ENCODE measurements around the gene STAB2.
"Not testable (repeated sequence)": the region's sequence is repeated elsewhere in the genome, so short reads cannot be mapped to it uniquely, and the experiment has no call there.

The STAB2 gene

GRCh38 chr12:103808239-103808880 lies 221.3 kb downstream of the STAB2 start:
- H3K36me3 ChIP-seq (ENCODE audit: control insufficient read depth, low read length), result no peaks in the 10 kb centered on the region

DNA sequence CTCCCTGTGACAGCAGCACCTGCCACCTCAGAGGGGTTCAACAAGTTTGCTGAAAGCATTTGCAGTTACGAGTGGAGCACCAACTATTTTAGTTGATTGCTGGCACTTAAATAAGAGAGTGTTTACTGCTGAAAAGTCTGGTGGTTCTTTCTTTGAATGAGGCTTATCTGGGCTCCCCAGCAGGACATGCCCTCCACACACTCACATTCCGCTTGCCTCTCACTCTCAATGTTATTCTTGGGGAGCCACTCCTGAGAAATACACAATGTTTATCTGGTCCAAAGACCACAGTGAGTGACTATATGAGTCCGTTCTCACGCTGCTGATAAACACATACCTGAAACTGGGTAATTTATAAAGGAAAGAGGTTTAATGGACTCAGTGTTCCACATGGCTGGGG lies 222.1 kb downstream of the STAB2 start:
- Histone ChIP-seq H3K79me2 (ENCODE audit: control insufficient read depth, low read length) (no peaks in the 10 kb centered on the region), H3K4me2 (ENCODE audit: low read length) (no peak overlapping the region), H3K27me3 (ENCODE audit: control insufficient read depth, low read length) (no peaks in the 10 kb centered on the region), H3K36me3 (ENCODE audit: control insufficient read depth, low read length) (no peaks in the 10 kb centered on the region), H4K20me1 (ENCODE audit: control insufficient read depth, insufficient read depth, low read depth, low read length) (no peaks in the 10 kb centered on the region), H3K9me2 (replicated peaks; ENCODE audit: control insufficient read depth, low read length) (no peaks in the 10 kb centered on the region), H3K4me1 (ENCODE audit: control insufficient read depth, low read length) (no peaks in the 10 kb centered on the region), H3F3A (ENCODE audit: control insufficient read depth, insufficient read depth) (no peaks in the 10 kb centered on the region), H3K4me3 (ENCODE audit: low read length) (no peak overlapping the region), H3K9me3 (ENCODE audit: control insufficient read depth, insufficient read depth, low read length) (no peaks in the 10 kb centered on the region), H3K27ac (ENCODE audit: low read depth, low read length) (no peak overlapping the region)
- no peak for TF ChIP-seq EZH2phosphoT487 (IDR thresholded peaks at IDR 0.05; ENCODE audit: borderline replicate concordance, low read length)
- TF ChIP-seq, protein P1, sequence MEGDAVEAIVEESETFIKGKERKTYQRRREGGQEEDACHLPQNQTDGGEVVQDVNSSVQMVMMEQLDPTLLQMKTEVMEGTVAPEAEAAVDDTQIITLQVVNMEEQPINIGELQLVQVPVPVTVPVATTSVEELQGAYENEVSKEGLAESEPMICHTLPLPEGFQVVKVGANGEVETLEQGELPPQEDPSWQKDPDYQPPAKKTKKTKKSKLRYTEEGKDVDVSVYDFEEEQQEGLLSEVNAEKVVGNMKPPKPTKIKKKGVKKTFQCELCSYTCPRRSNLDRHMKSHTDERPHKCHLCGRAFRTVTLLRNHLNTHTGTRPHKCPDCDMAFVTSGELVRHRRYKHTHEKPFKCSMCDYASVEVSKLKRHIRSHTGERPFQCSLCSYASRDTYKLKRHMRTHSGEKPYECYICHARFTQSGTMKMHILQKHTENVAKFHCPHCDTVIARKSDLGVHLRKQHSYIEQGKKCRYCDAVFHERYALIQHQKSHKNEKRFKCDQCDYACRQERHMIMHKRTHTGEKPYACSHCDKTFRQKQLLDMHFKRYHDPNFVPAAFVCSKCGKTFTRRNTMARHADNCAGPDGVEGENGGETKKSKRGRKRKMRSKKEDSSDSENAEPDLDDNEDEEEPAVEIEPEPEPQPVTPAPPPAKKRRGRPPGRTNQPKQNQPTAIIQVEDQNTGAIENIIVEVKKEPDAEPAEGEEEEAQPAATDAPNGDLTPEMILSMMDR (IDR thresholded peaks at IDR 0.05; ENCODE audit: low read depth, low read length, poor library complexity, severe bottlenecking), result no peak

More at GRCh38 chr12:103808239-103808880, 221.3 kb downstream of the STAB2 start:
- no peaks in the 10 kb centered on the region for H3K79me2 ChIP-seq (ENCODE audit: control insufficient read depth, low read length)
- no peaks in the 10 kb centered on the region for H3F3A ChIP-seq (ENCODE audit: control insufficient read depth, insufficient read depth)
- H3K4me1 ChIP-seq (ENCODE audit: control insufficient read depth, low read length), result no peaks in the 10 kb centered on the region
- TF ChIP-seq, protein P1 (IDR thresholded peaks at IDR 0.05; ENCODE audit: low read depth, low read length, poor library complexity, severe bottlenecking), result no peak
- TF ChIP-seq EZH2phosphoT487 (IDR thresholded peaks at IDR 0.05; ENCODE audit: borderline replicate concordance, low read length), result no peak
- H3K4me3 ChIP-seq (ENCODE audit: low read length), result no peak overlapping the region
- no peaks in the 10 kb centered on the region for H3K9me3 ChIP-seq (ENCODE audit: control insufficient read depth, insufficient read depth, low read length)
- no peak overlapping the region for H3K27ac ChIP-seq (ENCODE audit: low read depth, low read length)
- no peaks in the 10 kb centered on the region for H3K27me3 ChIP-seq (ENCODE audit: control insufficient read depth, low read length)
- no peaks in the 10 kb centered on the region for H4K20me1 ChIP-seq (ENCODE audit: control insufficient read depth, insufficient read depth, low read depth, low read length)
- no peaks in the 10 kb centered on the region for H3K9me2 ChIP-seq (replicated peaks; ENCODE audit: control insufficient read depth, low read length)
- H3K4me2 ChIP-seq (ENCODE audit: low read length), result no peak overlapping the region

- H3K36me3 ChIP-seq (ENCODE audit: control insufficient read depth, low read length); H3K27me3 ChIP-seq (ENCODE audit: control insufficient read depth, low read length); H3K4me2 ChIP-seq (ENCODE audit: low read length): not testable (repeated sequence)
Observed at GRCh38 chr12:103809639-103810038, 222.6 kb downstream of the STAB2 start.

GRCh38 chr12:103810111-103810510 lies 223.0 kb downstream of the STAB2 start:
- H3K79me2 ChIP-seq (ENCODE audit: control insufficient read depth, low read length), result no peaks in the 10 kb centered on the region
- no peaks in the 10 kb centered on the region for H3K9me3 ChIP-seq (ENCODE audit: control insufficient read depth, insufficient read depth, low read length)
- H3K27me3 ChIP-seq (ENCODE audit: control insufficient read depth, low read length), result no peaks in the 10 kb centered on the region
- no peaks in the 10 kb centered on the region for H4K20me1 ChIP-seq (ENCODE audit: control insufficient read depth, insufficient read depth, low read depth, low read length)
- no peaks in the 10 kb centered on the region for H3F3A ChIP-seq (ENCODE audit: control insufficient read depth, insufficient read depth)
- H3K4me1 ChIP-seq (ENCODE audit: control insufficient read depth, low read length), result no peaks in the 10 kb centered on the region
- H3K4me2 ChIP-seq (ENCODE audit: low read length), result no peak overlapping the region
- no peaks in the 10 kb centered on the region for H3K9me2 ChIP-seq (replicated peaks; ENCODE audit: control insufficient read depth, low read length)
- H3K36me3 ChIP-seq (ENCODE audit: control insufficient read depth, low read length), result no peaks in the 10 kb centered on the region
- no peak overlapping the region for H3K4me3 ChIP-seq (ENCODE audit: low read length)
- no peak for TF ChIP-seq EZH2phosphoT487 (IDR thresholded peaks at IDR 0.05; ENCODE audit: borderline replicate concordance, low read length)
- TF ChIP-seq, protein P1 (IDR thresholded peaks at IDR 0.05; ENCODE audit: low read depth, low read length, poor library complexity, severe bottlenecking), result no peak
- H3K27ac ChIP-seq (ENCODE audit: low read depth, low read length), result no peak overlapping the region

More at GRCh38 chr12:103809639-103810038, 222.6 kb downstream of the STAB2 start:
- H3K4me3 ChIP-seq (ENCODE audit: low read length); H3K4me1 ChIP-seq (ENCODE audit: control insufficient read depth, low read length); H3K79me2 ChIP-seq (ENCODE audit: control insufficient read depth, low read length); H3K27ac ChIP-seq (ENCODE audit: low read depth, low read length); H3K9me2 ChIP-seq (replicated peaks; ENCODE audit: control insufficient read depth, low read length); H4K20me1 ChIP-seq (ENCODE audit: control insufficient read depth, insufficient read depth, low read depth, low read length); H3K9me3 ChIP-seq (ENCODE audit: control insufficient read depth, insufficient read depth, low read length); H3F3A ChIP-seq (ENCODE audit: control insufficient read depth, insufficient read depth): not testable (repeated sequence)

All from DOHH2 (cell line).